ENCODE data around the gene KXD1.

DNA sequence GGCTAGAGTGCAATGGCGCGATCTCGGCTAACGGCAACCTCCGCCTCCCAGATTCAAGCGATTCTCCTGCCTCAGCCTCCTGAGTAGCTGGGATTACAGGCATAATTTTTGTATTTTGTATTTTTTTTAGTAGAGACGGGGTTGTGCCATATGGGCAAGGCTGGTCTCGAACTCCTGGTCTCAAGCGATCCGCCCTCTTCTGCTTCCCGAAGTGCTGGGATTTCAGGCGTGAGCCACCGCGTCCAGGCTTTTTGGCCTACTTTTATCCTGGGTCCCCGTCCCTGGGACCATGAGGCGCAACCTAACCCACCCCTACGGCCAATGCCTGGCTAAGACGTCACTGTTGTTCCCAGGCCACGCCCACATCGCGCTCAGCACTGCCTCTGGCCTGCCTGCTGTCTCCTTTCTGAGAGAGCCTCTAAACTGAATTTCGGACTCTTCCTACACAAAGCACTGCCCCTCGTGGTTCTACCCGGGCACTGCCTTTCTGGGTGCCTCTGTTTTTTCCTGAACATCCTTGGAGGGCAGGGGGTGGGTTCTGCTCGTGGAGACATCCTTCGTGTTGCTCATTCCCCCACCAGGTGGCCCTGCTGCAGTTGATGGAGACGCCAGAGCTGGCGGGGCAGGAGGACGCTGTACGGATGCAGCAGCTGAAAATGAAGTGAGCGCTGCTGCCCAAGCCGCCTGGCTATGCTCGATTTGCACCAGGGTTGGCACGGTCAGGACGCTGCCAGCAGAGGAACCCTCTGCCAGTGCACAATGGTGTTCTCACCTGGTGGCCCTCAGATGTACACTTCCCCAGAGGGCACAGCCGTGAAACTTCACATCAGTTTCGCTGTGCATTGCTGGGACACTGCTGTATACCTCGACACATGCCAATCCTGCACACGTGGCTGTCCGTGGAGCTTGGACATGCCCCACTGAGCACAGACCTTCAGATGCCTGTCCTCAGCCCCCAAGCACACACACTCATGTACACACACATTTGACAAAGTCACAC lies 32.9 kb downstream of the KXD1 start:
- no peak for TF ChIP-seq EZH2 (IDR thresholded peaks at IDR 0.05; ENCODE audit: borderline replicate concordance, insufficient read depth, low read depth, low read length, poor library complexity, severe bottlenecking)
- TF ChIP-seq, protein P1, sequence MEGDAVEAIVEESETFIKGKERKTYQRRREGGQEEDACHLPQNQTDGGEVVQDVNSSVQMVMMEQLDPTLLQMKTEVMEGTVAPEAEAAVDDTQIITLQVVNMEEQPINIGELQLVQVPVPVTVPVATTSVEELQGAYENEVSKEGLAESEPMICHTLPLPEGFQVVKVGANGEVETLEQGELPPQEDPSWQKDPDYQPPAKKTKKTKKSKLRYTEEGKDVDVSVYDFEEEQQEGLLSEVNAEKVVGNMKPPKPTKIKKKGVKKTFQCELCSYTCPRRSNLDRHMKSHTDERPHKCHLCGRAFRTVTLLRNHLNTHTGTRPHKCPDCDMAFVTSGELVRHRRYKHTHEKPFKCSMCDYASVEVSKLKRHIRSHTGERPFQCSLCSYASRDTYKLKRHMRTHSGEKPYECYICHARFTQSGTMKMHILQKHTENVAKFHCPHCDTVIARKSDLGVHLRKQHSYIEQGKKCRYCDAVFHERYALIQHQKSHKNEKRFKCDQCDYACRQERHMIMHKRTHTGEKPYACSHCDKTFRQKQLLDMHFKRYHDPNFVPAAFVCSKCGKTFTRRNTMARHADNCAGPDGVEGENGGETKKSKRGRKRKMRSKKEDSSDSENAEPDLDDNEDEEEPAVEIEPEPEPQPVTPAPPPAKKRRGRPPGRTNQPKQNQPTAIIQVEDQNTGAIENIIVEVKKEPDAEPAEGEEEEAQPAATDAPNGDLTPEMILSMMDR (IDR thresholded peaks at IDR 0.05) = no peak

Measured in B cell (primary cell).